Skin epidermis (tissue), 12 donors: Measurements from ENCODE around the gene P3H3.

Experiments used
- H3K27ac ChIP-seq, 21 experiments: fragments of 200-600 bp; sonication (generic) in 11 of 21; one replicate each; pipeline ENCODE4 v1.5.0; 2020; ENCODE audit warnings: mild to moderate bottlenecking in 3 of 21, inconsistent platforms in 2 of 21, moderate library complexity in 2 of 21
- H3K4me3 ChIP-seq, 7 experiments: fragments of 200-600 bp; sonication (generic) in 2 of 7; one replicate each; pipeline ENCODE4 v1.5.0; 2020; ENCODE audit warnings: inconsistent platforms in 2 of 7, mild to moderate bottlenecking in 2 of 7, moderate library complexity in 1 of 7

The P3H3 gene

GRCh38 chr12:6838854-6839253, 10.6 kb downstream of the P3H3 start:
- Histone ChIP-seq H3K27ac (no peak overlapping the region), H3K4me3 (no peak overlapping the region)

GRCh38 chr12:6839482-6840201, 11.4 kb downstream of the P3H3 start:
- Histone ChIP-seq H3K4me3 (no peak overlapping the region), H3K27ac (no peak overlapping the region)

DNA sequence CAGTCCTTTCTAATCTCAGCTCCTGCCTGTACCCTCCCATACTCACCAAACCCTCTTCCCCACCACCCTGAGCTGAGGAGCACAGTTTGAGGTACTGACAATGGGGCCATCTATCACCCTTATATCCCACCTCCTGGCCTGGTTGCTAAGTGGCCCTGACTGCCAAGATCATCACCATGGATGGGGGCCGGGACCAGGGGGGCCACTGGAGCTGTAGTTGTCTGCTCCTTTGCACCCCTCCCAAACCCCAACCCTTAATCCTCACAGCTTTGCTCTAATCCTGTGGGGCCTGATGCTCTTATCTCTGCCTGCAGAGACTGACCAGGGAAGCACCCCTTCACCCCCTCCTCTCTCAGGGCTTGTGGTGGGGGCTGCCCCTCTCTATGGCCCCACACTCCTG, 12.1 kb downstream of the P3H3 start:
- Histone ChIP-seq H3K4me3 (no peak overlapping the region), H3K27ac (no peak overlapping the region)

- Histone ChIP-seq H3K4me3 (no peak within 1 kb of the TSS), H3K27ac (no peak within 1 kb of the TSS)
Observed at GRCh38 chr12:6840761-6841515, 12.7 kb downstream of the P3H3 start, which contains the start of gene GNB3. TSS of gene GNB3 (plus strand) at chr12:6840925. CDS start at chr12:6841288, 363 bp downstream.

DNA sequence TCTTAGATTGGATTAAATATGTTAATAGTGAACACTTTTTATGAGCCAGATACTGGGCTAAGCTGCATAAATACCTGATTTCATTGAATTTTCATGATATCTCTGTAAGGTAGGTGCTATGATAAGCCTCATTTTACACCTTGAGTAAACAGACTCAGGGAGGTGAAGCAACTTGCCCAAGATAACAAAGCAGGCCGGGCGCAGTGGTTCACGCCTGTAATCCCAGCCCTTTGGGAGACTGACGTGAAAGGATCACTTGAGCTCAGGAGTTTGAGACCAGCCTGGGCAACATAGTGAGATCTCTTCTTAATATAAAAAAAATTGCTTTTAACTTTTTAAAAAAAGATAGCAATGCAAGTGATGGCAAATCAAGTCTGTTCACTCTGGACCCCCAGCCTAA, 13.9 kb downstream of the P3H3 start:
- Histone ChIP-seq H3K27ac (no peak overlapping the region), H3K4me3 (no peak overlapping the region)

DNA sequence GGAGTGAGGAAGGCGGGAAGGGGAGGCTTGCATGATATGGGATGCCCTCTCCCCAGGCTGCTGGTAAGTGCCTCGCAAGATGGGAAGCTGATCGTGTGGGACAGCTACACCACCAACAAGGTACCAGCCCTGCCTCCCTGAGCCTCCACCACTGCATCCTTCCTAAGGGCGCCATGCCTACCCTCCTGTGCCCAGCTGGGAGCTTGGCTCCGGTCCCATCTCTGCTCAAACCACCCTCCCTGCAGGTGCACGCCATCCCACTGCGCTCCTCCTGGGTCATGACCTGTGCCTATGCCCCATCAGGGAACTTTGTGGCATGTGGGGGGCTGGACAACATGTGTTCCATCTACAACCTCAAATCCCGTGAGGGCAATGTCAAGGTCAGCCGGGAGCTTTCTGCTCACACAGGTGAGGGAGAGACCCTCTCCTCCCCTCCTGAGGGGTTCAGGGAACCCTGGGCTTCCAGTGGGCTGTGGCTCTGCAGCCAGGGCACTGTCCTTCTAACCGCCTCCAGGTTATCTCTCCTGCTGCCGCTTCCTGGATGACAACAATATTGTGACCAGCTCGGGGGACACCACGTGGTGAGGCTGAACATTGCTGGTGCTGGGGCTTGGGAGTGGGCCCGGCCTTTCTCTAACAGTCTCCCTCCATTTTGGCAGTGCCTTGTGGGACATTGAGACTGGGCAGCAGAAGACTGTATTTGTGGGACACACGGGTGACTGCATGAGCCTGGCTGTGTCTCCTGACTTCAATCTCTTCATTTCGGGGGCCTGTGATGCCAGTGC, 15.1 kb downstream of the P3H3 start:
- H3K4me3 ChIP-seq: no peak overlapping the region

GRCh38 chr12:6845395-6845794, 17.2 kb downstream of the P3H3 start:
- Histone ChIP-seq H3K4me3 (no peak overlapping the region), H3K27ac (no peak overlapping the region)

More for the DNA sequence above, 15.1 kb downstream of the P3H3 start:
- H3K27ac ChIP-seq: no peak overlapping the region

DNA sequence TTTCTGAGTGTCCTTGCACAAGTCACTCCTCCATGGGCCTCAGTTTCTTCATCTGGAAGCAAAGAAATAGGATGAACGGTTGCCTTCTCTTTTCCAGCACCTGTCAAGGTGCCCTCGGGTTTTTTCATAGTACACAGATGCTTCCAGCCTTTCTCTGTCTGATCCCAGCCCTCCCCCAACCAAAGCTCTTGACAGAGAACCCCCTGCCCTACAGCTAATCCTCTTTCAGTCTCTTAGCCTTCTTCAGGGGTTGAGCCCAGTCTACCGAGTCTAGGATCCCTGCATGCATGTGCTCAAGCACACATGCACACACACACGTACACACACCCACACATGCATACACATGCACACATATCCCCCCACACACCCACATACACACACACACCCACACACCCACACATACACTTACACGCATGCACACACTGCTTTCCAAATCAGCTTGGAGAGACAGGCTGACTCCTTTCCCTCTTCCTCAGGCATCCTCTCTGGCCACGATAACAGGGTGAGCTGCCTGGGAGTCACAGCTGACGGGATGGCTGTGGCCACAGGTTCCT, 18.2 kb downstream of the P3H3 start:
- Histone ChIP-seq H3K27ac (no peak overlapping the region), H3K4me3 (no peak overlapping the region)

- peak overlapping the region in 1 of 21 experiments; percentile 30 for H3K27ac ChIP-seq
- no peak overlapping the region for H3K4me3 ChIP-seq
Observed at GRCh38 chr12:6847676-6848075, 19.5 kb downstream of the P3H3 start.

DNA sequence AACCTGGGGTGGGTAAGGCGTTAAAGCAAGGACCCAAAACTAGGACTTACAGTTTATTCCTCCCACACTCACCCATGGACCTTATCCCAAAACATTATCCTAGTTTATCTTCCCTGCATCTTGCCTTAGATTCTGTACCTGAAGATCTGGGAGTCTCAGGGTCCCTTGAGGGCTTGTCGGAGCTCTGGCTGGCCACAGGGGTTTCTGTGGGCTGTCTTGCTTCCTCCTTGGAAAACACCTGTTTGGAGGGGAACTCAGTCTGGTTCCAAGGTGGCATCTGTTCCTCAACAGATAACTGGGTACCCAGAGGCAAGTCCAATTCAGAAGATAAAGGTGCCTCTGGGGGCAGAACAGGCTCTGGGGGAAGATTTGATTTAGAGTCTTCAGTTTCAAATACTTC, 21.2 kb downstream of the P3H3 start:
- no peak overlapping the region for H3K27ac ChIP-seq
- H3K4me3 ChIP-seq: no peak overlapping the region

GRCh38 chr12:6849976-6850560, 21.9 kb downstream of the P3H3 start:
- Histone ChIP-seq H3K27ac (peak overlapping the region in 2 of 21 experiments; percentile 72 to 90), H3K4me3 (peak overlapping the region in 3 of 7 experiments; percentile 63 to 65 (median 64))

- Histone ChIP-seq H3K27ac (peak overlapping the region in 9 of 21 experiments; percentile 47 to 97 (median 85)), H3K4me3 (peak overlapping the region; percentile 51 to 81 (median 63))
Observed at GRCh38 chr12:6850796-6851152, 22.6 kb downstream of the P3H3 start.

DNA sequence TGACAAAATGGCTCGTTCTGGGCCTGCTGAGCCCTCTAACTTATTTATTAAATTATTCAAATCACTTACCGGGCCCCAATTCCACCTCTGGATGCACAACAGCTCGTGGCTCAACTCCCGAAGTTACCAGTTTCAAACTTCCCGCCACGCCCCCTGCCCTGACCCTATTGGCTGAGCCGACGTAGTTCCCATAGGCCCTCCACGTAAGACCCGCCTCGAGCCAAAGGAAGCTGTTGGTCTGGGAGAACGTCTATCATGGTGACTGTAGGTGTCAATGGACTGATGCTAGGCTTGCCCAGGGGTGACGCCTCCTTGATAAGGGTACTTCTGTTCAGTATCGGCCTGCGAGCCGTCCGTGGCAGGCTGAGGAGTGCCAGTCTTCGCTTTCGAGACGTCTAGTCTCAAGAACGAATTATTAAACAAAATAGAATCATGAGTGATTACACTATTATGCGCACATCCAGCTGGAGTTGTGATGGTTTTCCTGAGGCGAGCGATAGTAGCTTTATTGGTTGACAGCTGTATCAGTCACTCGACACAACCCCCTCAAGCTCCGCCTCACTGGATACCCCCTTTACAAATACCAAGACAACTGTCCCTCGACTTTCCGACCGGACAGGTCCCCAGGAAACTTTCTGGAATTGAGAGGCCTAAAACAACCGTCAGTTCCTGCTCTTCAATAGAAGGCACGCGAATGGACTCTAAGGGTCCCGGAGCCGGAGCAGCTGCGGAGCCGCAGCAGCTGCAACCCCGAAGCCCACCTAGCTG, 23.1 kb downstream of the P3H3 start, which contains the start of gene CDCA3:
Gene CDCA3, minus strand, starts transcription at position 134 of the 768 bp plus-strand sequence. CDS start 334 bp downstream, outside the sequence.
- peak within 1 kb of the TSS; percentile 51 to 81 (median 63) for H3K4me3 ChIP-seq
- H3K27ac ChIP-seq: peak within 1 kb of the TSS in 20 of 21 experiments; percentile 60 to 97 (median 86)

GRCh38 chr12:6851921-6852650, 23.9 kb downstream of the P3H3 start, which contains the start of gene USP5:
TSS of gene USP5 (plus strand) at chr12:6852150. CDS start at chr12:6852180, 30 bp downstream.
- peak within 1 kb of the TSS; percentile 26 to 97 (median 85) for H3K27ac ChIP-seq
- H3K4me3 ChIP-seq: peak within 1 kb of the TSS; percentile 51 to 81 (median 63)

- peak overlapping the region; percentile 51 to 81 (median 63) for H3K4me3 ChIP-seq
- peak overlapping the region; percentile 26 to 97 (median 80) for H3K27ac ChIP-seq
Observed at GRCh38 chr12:6852651-6853354, 24.6 kb downstream of the P3H3 start.

DNA sequence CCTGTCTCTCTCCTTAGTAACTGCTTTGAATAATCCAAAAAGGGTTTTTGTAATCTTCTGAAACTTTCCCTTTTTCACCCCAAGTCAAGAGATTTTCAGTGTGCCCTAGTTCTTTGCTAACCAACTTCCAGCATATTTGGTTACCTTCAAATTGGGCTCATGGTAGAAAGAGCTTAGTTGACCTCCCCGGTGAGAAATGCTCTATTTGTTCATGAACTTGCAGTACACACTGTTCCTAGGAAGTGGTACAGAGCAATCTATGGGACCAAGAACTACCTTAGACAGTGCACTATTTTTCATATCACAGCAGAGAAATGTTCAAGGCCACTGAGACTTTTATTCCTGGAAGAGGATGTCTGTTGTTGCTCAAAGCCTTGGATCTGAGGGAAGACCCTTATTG, 25.4 kb downstream of the P3H3 start:
- Histone ChIP-seq H3K4me3 (peak overlapping the region in 2 of 7 experiments; percentile 64 to 65), H3K27ac (peak overlapping the region in 17 of 21 experiments; percentile 9 to 97 (median 81))

DNA sequence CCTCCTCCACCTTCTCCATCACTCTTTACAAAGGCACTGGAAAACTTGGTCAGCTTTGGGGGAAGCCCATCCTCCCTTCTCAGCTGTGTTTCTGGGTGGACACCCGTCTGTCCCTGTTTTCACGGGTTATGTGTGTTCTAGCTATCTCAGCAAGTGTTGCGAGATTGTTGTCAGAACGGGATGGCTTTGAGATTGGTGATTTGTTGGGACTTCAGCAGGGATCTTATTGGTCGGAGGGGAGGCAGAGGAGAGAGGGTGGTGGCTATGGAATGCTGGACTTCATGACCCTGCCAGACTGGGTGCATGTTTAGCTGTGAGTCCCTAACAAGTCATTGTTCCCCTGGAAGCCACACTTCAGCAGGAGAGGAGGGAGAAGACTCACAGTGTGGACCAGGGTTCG, 25.8 kb downstream of the P3H3 start:
- Histone ChIP-seq H3K27ac (peak overlapping the region in 12 of 21 experiments; percentile 9 to 89 (median 80)), H3K4me3 (no peak overlapping the region)
